EH (cell line): ENCODE measurements around the gene ZNF558.
A peak's percentile ranks its signal among the peaks of the same experiment; 100 is the strongest.

Experiments used
- DNase-seq: peaks from one replicate; pipeline ENCODE4 v3.0.0-alpha.2; 2015; ENCODE audit warnings: low read depth

ZNF558 gene

GRCh38 chr19:8832132-8833021, at the start of gene ZNF558, which contains the start of gene MBD3L1:
TSS of gene ZNF558 (minus strand) at chr19:8832304. CDS start at chr19:8822659, 9,645 bp downstream.
TSS of gene MBD3L1 (plus strand) at chr19:8832377. CDS start at chr19:8842679, 10,302 bp downstream.
- DNase-seq: peak; percentile 98

GRCh38 chr19:8881512-8881911, 49.4 kb upstream of the ZNF558 start:
- no peak for DNase-seq

DNA sequence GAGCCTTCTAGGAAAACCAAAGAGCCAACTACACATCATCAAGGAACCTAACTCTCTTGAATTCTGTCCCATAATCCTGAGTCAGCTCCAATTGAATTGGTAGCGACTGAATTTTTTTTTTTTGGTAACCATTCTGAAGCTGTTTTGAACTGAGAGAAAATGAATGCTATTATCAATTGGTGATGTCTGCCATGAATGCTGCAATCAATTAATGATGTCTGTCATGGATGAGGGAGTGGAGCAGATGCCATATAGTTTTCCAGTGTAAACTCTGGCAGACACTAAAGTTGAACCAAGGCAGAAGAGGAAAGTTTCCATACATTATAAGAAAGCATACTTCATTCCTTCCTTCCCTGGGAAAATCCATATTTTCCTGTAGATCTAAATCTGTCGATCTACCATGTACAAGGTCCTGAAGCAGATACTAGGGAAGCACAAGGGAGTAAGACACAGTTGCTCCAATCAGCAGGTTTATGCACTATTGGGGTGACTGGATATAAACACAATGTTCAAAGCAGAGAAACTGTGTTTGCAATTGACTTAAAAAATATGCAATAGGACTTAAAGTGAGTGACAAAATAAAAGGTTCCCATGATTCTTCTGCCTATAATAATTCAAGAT, 48.9 kb upstream of the ZNF558 start:
- DNase-seq: no peak

- DNase-seq: no peak
Observed at GRCh38 chr19:8877854-8878705, 46.0 kb upstream of the ZNF558 start.

GRCh38 chr19:8866344-8866743, 34.2 kb upstream of the ZNF558 start:
- DNase-seq: no peak

- no peak for DNase-seq
Observed at GRCh38 chr19:8858260-8858659, 26.2 kb upstream of the ZNF558 start.

DNA sequence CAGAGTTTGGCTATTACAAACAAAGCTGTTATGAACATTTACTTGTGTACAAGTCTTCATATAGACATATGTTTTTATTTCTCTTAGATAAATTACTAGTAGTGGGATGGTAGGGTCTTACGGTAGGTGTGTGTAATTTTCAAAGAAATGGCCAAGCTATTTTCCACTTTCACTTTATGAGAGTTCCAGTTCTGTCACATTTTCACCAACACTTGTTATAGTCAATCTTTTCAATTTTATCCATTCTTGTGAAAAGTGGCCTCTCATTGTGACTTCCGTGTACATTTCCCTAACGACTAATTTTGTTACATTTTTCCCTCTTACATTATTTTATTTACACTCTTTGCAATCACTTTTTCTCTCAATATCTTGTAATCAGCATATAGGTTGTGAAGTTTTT, 18.4 kb upstream of the ZNF558 start:
- no peak for DNase-seq

DNA sequence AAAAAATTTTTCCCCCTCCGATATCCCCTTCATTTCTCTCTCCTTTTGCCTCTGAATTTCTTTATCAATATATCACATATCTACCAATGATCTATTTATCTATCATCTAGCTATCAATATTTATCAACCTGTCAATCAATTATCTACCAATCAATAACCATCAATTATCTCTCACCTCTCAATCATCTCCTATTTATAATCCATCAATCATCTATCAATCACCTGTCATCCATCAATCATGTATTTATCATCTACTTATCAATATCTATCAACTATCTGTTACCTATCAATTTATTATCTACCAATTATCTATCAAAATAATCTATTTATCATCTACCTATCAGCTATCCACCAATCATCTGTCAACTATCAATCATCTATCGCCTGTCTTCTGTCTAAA, 17.1 kb upstream of the ZNF558 start:
- no peak for DNase-seq

DNA sequence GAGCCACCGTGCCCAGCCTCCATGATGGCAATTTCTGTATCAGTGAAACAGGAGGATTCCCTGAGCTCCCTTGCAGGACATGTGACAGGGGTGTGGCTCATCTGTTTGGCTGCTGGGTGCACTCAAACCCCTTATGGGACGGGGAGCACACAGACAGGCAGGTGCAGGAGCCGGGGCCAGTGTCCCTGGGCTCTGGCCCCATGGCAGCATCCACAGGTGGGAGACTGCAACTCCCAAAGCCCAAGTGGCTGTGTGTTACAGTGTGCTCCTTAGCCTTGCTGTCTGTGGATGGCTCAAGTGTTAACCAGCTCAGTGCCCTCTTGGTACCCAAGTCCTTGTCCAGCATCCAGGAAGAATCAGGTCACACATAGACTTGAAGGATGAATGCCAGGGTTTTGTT, 14.7 kb upstream of the ZNF558 start:
- no peak for DNase-seq

DNA sequence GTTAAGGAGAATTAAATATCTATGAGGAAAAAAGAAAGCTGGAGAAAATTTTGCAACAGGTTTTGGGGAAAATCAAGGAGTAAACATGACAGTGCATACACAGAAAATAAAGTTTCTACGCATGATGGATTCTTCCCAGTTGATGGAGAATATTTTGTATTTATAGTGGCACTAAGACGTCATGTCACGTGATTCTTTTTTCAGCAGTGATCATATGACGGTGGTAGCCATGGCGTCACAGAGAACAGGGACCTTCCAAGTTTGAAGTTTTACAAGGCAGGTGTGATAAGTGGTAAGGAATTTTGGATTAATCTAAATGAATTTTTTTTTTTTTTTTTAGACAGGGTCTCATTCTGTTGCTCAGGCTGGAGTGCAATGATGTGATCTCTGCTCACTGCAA, 8.6 kb upstream of the ZNF558 start:
- DNase-seq: no peak

GRCh38 chr19:8835877-8836276, 3.8 kb upstream of the ZNF558 start:
- no peak for DNase-seq

DNA sequence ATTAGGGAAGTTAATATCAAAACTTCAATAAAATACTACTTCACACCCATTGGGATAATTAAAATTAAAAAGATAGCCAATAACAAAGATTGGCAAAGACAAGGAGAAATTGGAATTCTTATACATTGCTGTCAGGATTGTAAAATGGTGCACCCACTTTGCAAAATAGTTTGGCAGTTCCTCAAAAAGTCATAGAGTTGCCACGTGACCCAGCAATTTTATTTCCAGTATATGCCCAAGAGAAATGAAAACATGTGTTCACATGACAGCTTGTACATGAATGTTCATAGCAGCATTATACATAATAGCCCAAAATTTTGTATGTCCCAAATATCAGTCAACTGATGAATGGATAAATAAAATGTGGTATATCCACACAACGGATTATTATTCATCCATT, 3.3 kb upstream of the ZNF558 start:
- no peak for DNase-seq

GRCh38 chr19:8831832-8832131, 322 bp downstream of the ZNF558 start:
- no peak for DNase-seq

DNA sequence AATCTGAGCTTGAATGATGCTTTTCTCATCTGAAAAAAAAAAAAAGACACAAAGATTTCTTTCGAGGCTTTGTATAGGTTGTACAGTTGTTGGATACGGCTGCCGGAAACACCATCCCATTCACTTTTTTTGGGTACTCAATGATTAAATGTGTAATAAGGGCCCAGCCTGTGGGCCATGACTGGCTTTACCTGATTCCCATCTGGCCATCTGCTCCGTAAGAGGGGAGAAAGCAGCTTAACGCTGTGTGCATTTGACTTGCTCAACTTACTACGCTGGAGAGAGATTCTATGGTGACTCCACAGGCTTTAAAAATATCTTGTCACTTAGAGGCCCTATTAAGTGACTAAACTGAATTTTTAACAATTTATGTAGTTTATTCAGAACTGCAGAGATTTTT, 731 bp downstream of the ZNF558 start:
- no peak for DNase-seq

GRCh38 chr19:8827277-8827676, 4.8 kb downstream of the ZNF558 start:
- DNase-seq: no peak

DNA sequence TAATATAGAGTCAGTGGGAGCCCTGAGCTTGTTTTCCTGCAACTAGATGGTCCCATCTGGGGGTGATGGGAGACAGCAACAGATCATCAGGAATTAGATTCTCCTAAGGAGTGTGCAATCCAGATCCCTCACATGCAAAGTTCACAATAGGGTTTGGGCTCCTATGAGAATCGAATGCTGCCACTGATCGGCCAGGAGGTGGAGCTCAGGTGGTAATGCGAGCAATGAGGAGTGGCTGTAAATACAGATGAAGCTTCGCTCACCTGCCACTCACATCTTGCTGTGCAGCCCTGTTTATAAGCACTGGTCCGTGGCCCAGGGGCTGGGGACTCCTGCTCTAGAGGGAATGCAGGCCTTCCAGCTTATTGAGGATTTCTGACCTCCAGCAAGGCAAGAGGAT, 5.7 kb downstream of the ZNF558 start:
- no peak for DNase-seq

- no peak for DNase-seq
Observed at GRCh38 chr19:8821748-8822241, 10.3 kb downstream of the ZNF558 start.

DNA sequence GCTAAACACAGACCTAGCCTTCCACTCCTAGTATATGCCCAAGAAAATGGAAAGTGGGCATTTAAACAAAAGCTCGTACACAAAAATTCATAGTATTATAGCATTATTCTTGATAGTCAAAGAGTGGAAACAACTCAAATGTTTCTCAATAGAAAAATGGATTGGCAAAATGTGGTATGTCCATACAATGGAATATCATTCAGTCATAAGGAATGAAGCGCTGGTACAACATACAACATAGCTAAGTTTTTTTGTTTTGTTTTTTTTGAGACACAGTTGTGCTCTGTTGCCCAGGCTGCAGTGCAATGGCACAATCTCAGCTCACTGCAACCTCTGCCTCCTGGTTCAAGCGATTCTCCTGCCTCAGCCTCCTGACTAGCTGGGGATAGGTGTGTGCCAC, 11.9 kb downstream of the ZNF558 start:
- no peak for DNase-seq

- DNase-seq: no peak
Observed at GRCh38 chr19:8815780-8816179, 16.3 kb downstream of the ZNF558 start.

- no peak for DNase-seq
Observed at GRCh38 chr19:8814176-8814575, 17.9 kb downstream of the ZNF558 start.

DNA sequence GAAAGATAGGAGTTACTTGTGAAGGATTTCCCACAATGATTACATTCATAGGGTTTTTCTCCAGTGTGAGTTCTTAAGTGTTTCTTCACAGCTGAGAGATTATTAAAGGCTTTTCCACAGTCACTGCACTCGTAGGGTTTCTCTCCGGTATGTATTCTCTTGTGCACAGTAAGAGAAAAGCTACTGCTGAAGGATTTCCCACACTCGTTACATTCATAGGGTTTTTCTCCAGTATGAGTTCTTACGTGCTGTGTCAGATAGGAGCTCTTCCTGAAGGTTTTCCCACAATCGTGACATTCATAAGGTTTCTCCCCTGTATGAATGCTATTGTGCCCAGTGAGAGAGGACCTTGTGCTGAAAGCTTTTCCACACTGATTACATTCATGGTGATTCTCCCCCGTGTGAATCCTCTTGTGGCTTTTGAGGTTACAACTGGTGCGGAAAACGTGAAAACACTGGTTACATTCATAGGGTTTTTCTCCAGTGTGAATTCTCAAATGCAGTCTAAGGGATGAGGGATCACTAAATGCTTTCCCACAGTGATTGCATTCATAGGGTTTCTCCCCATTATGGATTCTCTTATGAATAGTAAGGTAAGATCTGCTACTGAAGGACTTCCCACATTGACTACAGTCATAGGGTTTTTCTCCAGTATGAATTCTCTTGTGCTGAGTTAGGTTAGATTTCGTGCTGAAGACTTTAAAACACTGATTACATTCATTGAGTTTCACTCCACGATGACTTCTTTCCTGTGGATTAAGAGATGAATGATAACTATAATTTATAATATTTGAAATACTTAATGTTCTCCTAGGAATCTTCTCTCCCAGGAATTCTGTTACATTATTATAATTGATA, 20.6 kb downstream of the ZNF558 start:
- DNase-seq: peak; percentile 11

- no peak for DNase-seq
Observed at GRCh38 chr19:8806661-8807060, 25.4 kb downstream of the ZNF558 start.
